Measurements from ENCODE around the gene LINS1. TPM values are rescaled to one million over a fixed set of nuclear protein-coding genes. Genes with fewer than 3 reads are reported as not detected.
"Not testable (repeated sequence)": the region's sequence is repeated elsewhere in the genome, so short reads cannot be mapped to it uniquely, and the experiment has no call there.

LINS1 gene
- total RNA-seq, 6 experiments from 2014 or later = 4.5 to 8.6 (median 5.1) TPM

- intact Hi-C loops (cut with DNase I) = no loop called here
- Histone ChIP-seq H3K4me3 (no peak overlapping the region), H3K9me3 (peaks cover 0 to 7% (median 0%) of the 10 kb centered on the region in 4 donors), H3K27ac (no peak overlapping the region), H3K36me3 (no peaks in the 10 kb centered on the region), H3K27me3 (no peaks in the 10 kb centered on the region), H3K4me1 (no peaks in the 10 kb centered on the region)
- ATAC-seq (no peak), DNase-seq (no peak)
- WGBS (ENCODE audit: insufficient coverage, low coverage, low lambda C conversion rate, missing lambda C conversion rate) = 50% methylated on average over 2 of the region's 2 CpGs
- TF ChIP-seq CTCF (IDR thresholded peaks at IDR 0.05) = no peak
- no peak for TF ChIP-seq POLR2A (IDR thresholded peaks at IDR 0.05)
Observed at GRCh38 chr15:100591835-100592234, 10.1 kb downstream of the LINS1 start.

- DNase-seq; ATAC-seq; H3K4me3 ChIP-seq; H3K27ac ChIP-seq; H3K4me1 ChIP-seq; H3K27me3 ChIP-seq; H3K9me3 ChIP-seq; H3K36me3 ChIP-seq; intact Hi-C loops (cut with DNase I): not testable (repeated sequence)
- WGBS (ENCODE audit: insufficient coverage, low coverage, low lambda C conversion rate, missing lambda C conversion rate) = 100% methylated on average over 2 of the region's 2 CpGs
Observed at GRCh38 chr15:100591163-100591562, 10.8 kb downstream of the LINS1 start.

- 93% methylated on average over 1 of the region's 1 CpG for WGBS (ENCODE audit: insufficient coverage, low coverage, low lambda C conversion rate, missing lambda C conversion rate)
- Histone ChIP-seq H3K36me3 (no peaks in the 10 kb centered on the region), H3K27ac (no peak overlapping the region), H3K4me1 (no peaks in the 10 kb centered on the region), H3K9me3 (peaks cover 0 to 7% (median 0%) of the 10 kb centered on the region in 4 donors), H3K27me3 (no peaks in the 10 kb centered on the region), H3K4me3 (no peak overlapping the region)
- intact Hi-C loops (cut with DNase I) = no loop called here
- no peak for DNase-seq
- no peak for ATAC-seq
- no peak for TF ChIP-seq CTCF (IDR thresholded peaks at IDR 0.05)
- no peak for TF ChIP-seq POLR2A (IDR thresholded peaks at IDR 0.05)
Observed at GRCh38 chr15:100588638-100589242, 13.2 kb downstream of the LINS1 start.

- no peak overlapping the region for H3K27ac ChIP-seq
- no peak overlapping the region for H3K4me3 ChIP-seq
- no peaks in the 10 kb centered on the region for H3K4me1 ChIP-seq
- H3K36me3 ChIP-seq = peaks cover 0 to 7% (median 0%) of the 10 kb centered on the region in 4 donors
- DNase-seq (no peak), ATAC-seq (no peak)
- no peaks in the 10 kb centered on the region for H3K27me3 ChIP-seq
- 90% methylated on average over 4 of the region's 4 CpGs for WGBS (ENCODE audit: insufficient coverage, low coverage, low lambda C conversion rate, missing lambda C conversion rate)
- TF ChIP-seq POLR2A (IDR thresholded peaks at IDR 0.05) (no peak), CTCF (IDR thresholded peaks at IDR 0.05) (no peak)
- intact Hi-C loops (cut with DNase I) = no loop called here
- H3K9me3 ChIP-seq = no peaks in the 10 kb centered on the region
Observed at GRCh38 chr15:100580414-100580813, 21.6 kb downstream of the LINS1 start.

GRCh38 chr15:100573526-100573925 lies 28.5 kb downstream of the LINS1 start:
- H3K9me3 ChIP-seq = no peaks in the 10 kb centered on the region
- intact Hi-C loops (cut with DNase I) = no loop called here
- DNase-seq (no peak), ATAC-seq (no peak)
- peaks cover 0 to 10% (median 2%) of the 10 kb centered on the region in 4 donors for H3K36me3 ChIP-seq
- WGBS (ENCODE audit: insufficient coverage, low coverage, low lambda C conversion rate, missing lambda C conversion rate) = 73% methylated on average over 2 of the region's 4 CpGs
- no peak overlapping the region for H3K4me3 ChIP-seq
- no peaks in the 10 kb centered on the region for H3K27me3 ChIP-seq
- H3K4me1 ChIP-seq = no peaks in the 10 kb centered on the region
- TF ChIP-seq POLR2A (IDR thresholded peaks at IDR 0.05) (no peak), CTCF (IDR thresholded peaks at IDR 0.05) (no peak)
- H3K27ac ChIP-seq = no peak overlapping the region
